ENCODE data around the gene CCDC30. TPM values are rescaled to one million over a fixed set of nuclear protein-coding genes. Genes with fewer than 3 reads are reported as not detected.

The CCDC30 gene
- total and polyA plus RNA-seq, 10 of the 15 experiments (the other 5 are each of a cell fraction or from before 2014, with no cell fraction given), result 0.46 to 1.8 (median 1.0) TPM

DNA sequence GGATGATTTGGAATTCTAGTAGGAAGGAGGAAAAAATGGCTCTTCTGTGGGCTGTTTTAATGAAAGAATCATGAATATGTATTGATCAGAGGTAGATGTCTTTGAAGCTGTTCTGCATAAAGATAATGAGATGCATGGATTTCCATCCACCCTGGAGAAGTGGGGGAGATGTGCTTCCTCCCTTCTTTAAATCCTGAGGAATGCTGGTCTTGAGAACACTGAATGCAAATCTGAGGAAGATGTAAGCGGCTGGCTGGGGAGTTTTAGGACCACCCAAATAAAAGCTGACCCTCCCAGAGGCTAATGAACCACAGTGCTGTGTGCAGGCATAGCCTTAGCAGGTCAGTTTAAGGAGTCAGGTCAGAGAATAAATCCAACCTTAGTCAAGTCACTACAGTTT lies 44.6 kb upstream of the CCDC30 start:
- CTCF ChIA-PET, result no interaction called here
- RAD21 ChIA-PET (ENCODE audit: unreplicated experiment), result no interaction called here

More for the DNA sequence above, 44.6 kb upstream of the CCDC30 start:
- Histone ChIP-seq H4K20me1 (ENCODE audit: control insufficient read depth, insufficient read depth) (no peaks in the 10 kb centered on the region), H3K9me3 (replicated peaks; ENCODE audit: control insufficient read depth, insufficient read depth, low read length) (no peaks in the 10 kb centered on the region), H3K4me1 (ENCODE audit: control insufficient read depth, insufficient read depth, low read length) (no peaks in the 10 kb centered on the region), H3K27me3 (replicated peaks in 1 of 2; ENCODE audit: control insufficient read depth in 2 of 2, insufficient read depth in 2 of 2, low read length in 1 of 2) (no peaks in the 10 kb centered on the region; a peak in 1 of 4 replicates), H3K4me3 (no peak overlapping the region), H3K27ac (ENCODE audit: control insufficient read depth, insufficient read depth) (no peak overlapping the region), H3K9ac (ENCODE audit: control insufficient read depth, insufficient read depth, low read length) (no peak overlapping the region), H2AFZ (ENCODE audit: control insufficient read depth, low read depth, low read length) (no peak overlapping the region), H3K36me3 (ENCODE audit: control insufficient read depth in 2 of 2, insufficient read depth in 2 of 2, low read length in 1 of 2) (no peaks in the 10 kb centered on the region), H3K4me2 (ENCODE audit: control insufficient read depth, insufficient read depth) (no peak overlapping the region), H3K79me2 (ENCODE audit: control insufficient read depth, insufficient read depth, low read length) (no peaks in the 10 kb centered on the region)
- in situ Hi-C loops (cut with MboI), result no loop called here
- SMC1A ChIA-PET (ENCODE audit: uncharacterized antibody, unreplicated experiment), result no interaction called here
- intact Hi-C loops (cut with micrococcal nuclease; ENCODE audit: unreplicated experiment), result no loop called here
- WGBS (ENCODE audit: insufficient coverage, insufficient replicate concordance, low lambda C conversion rate, missing lambda C conversion rate), result 0% methylated on average over 1 of the region's 1 CpG
- FAIRE-seq (no peak), DNase-seq (ENCODE audit: low read depth, low spot score) (no peak), ATAC-seq (no peak)
- BruUV-seq (replicated peaks), result no TSS peak
- no peak for TF ChIP-seq ATF7 (IDR thresholded peaks at IDR 0.05; ENCODE audit: low read depth)
- no peak for TF ChIP-seq YBX1 (IDR thresholded peaks at IDR 0.05)
- TF ChIP-seq, protein P1, sequence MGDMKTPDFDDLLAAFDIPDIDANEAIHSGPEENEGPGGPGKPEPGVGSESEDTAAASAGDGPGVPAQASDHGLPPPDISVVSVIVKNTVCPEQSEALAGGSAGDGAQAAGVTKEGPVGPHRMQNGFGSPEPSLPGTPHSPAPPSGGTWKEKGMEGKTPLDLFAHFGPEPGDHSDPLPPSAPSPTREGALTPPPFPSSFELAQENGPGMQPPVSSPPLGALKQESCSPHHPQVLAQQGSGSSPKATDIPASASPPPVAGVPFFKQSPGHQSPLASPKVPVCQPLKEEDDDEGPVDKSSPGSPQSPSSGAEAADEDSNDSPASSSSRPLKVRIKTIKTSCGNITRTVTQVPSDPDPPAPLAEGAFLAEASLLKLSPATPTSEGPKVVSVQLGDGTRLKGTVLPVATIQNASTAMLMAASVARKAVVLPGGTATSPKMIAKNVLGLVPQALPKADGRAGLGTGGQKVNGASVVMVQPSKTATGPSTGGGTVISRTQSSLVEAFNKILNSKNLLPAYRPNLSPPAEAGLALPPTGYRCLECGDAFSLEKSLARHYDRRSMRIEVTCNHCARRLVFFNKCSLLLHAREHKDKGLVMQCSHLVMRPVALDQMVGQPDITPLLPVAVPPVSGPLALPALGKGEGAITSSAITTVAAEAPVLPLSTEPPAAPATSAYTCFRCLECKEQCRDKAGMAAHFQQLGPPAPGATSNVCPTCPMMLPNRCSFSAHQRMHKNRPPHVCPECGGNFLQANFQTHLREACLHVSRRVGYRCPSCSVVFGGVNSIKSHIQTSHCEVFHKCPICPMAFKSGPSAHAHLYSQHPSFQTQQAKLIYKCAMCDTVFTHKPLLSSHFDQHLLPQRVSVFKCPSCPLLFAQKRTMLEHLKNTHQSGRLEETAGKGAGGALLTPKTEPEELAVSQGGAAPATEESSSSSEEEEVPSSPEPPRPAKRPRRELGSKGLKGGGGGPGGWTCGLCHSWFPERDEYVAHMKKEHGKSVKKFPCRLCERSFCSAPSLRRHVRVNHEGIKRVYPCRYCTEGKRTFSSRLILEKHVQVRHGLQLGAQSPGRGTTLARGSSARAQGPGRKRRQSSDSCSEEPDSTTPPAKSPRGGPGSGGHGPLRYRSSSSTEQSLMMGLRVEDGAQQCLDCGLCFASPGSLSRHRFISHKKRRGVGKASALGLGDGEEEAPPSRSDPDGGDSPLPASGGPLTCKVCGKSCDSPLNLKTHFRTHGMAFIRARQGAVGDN (IDR thresholded peaks at IDR 0.05), result no peak
- TF ChIP-seq, protein P2, sequence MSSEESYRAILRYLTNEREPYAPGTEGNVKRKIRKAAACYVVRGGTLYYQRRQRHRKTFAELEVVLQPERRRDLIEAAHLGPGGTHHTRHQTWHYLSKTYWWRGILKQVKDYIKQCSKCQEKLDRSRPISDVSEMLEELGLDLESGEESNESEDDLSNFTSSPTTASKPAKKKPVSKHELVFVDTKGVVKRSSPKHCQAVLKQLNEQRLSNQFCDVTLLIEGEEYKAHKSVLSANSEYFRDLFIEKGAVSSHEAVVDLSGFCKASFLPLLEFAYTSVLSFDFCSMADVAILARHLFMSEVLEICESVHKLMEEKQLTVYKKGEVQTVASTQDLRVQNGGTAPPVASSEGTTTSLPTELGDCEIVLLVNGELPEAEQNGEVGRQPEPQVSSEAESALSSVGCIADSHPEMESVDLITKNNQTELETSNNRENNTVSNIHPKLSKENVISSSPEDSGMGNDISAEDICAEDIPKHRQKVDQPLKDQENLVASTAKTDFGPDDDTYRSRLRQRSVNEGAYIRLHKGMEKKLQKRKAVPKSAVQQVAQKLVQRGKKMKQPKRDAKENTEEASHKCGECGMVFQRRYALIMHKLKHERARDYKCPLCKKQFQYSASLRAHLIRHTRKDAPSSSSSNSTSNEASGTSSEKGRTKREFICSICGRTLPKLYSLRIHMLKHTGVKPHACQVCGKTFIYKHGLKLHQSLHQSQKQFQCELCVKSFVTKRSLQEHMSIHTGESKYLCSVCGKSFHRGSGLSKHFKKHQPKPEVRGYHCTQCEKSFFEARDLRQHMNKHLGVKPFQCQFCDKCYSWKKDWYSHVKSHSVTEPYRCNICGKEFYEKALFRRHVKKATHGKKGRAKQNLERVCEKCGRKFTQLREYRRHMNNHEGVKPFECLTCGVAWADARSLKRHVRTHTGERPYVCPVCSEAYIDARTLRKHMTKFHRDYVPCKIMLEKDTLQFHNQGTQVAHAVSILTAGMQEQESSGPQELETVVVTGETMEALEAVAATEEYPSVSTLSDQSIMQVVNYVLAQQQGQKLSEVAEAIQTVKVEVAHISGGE (CRISPR knock-in tag; IDR thresholded peaks at IDR 0.05), result no peak
- TF ChIP-seq TAF1 (IDR thresholded peaks at IDR 0.05; ENCODE audit: borderline replicate concordance, low read depth, low read length), result no peak
- POLR2A ChIA-PET, result no interaction called here

All from GM12878 (cell line).